22Rv1 (cell line): ENCODE results near the gene AGAP1.

Source experiments
- H3K27ac ChIP-seq: fragments of 450-650 bp; 2 replicates; pipeline ENCODE4 v1.5.1; 2017
- CTCF ChIP-seq: fragments of 450-650 bp; IDR thresholded peaks from 2 replicates; pipeline ENCODE4 v1.5.1; 2017; ENCODE audit warnings: mild to moderate bottlenecking
- ZFX ChIP-seq: fragments of 450-650 bp; IDR thresholded peaks from 2 replicates; pipeline ENCODE4 v1.6.1; 2017; ENCODE audit warnings: antibody characterized with exemption, borderline replicate concordance

Gene AGAP1

GRCh38 chr2:235458839-235459273 lies 35.0 kb upstream of the AGAP1 start:
- no peak for TF ChIP-seq CTCF
- no peak for TF ChIP-seq ZFX
- no peak overlapping the region for H3K27ac ChIP-seq

- no peak for TF ChIP-seq ZFX
- no peak overlapping the region for H3K27ac ChIP-seq
Measured at GRCh38 chr2:235460548-235461047, 33.2 kb upstream of the AGAP1 start.

GRCh38 chr2:235461763-235462414 lies 32.0 kb upstream of the AGAP1 start:
- TF ChIP-seq ZFX (no peak), CTCF (no peak)
- H3K27ac ChIP-seq: no peak overlapping the region

- TF ChIP-seq ZFX: no peak
- H3K27ac ChIP-seq: no peak overlapping the region
Measured at GRCh38 chr2:235462415-235462790, 31.4 kb upstream of the AGAP1 start.

GRCh38 chr2:235463893-235464292 lies 29.9 kb upstream of the AGAP1 start:
- TF ChIP-seq CTCF (no peak), ZFX (no peak)
- no peak overlapping the region for H3K27ac ChIP-seq

- H3K27ac ChIP-seq: no peak overlapping the region
- no peak for TF ChIP-seq CTCF
- no peak for TF ChIP-seq ZFX
Measured at GRCh38 chr2:235467588-235467987, 26.3 kb upstream of the AGAP1 start.

GRCh38 chr2:235468978-235469655 lies 24.7 kb upstream of the AGAP1 start:
- no peak for TF ChIP-seq CTCF
- no peak for TF ChIP-seq ZFX
- H3K27ac ChIP-seq: no peak overlapping the region

- TF ChIP-seq CTCF (no peak), ZFX (no peak)
Measured at GRCh38 chr2:235471186-235471747, 22.6 kb upstream of the AGAP1 start.

More at GRCh38 chr2:235471186-235471747, 22.6 kb upstream of the AGAP1 start:
- H3K27ac ChIP-seq: no peak overlapping the region
